KBM-7 (cell line): ENCODE results near the gene POLN.

Experiments used
- DNase-seq: peaks from one replicate; pipeline ENCODE4 v3.0.0-alpha.2; 2015
- in situ Hi-C: fragments of 300-500 bp; cut with MboI; formaldehyde crosslinking; loops from 2 replicates; pipeline ENCODE4 v1.14.3; 2020; ENCODE audit warnings: low sequenced_read_pairs, low pct_unique_long_range_greater_than_20kb, mixed read lengths

The POLN gene

DNA sequence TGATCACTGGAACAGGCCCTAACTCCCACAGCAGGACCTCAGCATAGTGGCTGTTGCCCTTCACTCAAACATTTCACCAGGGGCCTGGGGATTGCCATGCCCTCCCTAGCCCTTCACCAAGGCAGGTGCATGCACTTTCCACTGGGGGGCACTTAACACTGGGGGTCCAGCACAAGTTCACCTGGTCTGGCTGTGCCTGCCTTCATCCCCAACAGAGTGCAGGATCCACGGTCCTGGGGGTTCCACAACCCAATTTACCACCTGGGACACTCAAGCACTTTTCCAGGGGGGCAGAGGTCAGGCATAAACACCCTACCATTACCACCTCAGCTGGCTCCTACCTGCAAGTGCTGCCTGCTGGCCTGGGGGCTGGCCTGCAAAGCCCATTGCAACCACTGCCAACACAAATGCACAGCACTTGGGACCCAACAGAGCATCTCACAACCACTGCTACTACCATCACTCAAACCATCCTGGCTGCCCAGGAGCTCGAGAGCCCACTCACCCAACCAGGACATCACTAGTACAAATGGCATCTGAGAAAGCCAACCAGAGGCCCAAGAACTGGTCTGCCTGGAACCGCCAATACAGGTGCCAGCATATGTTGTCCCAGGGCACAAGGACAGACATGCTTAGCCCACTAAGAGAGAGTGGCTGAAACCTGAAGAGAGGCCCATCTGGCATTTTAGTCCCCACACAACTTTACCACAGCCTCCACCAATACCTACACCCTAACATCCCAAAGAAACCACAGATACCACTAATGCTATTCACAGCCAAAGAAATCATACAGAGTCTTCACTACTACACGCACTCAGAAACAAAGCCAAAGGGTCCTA lies 139.7 kb downstream of the POLN start:
- DNase-seq = no peak
- in situ Hi-C loops = no loop called here

- in situ Hi-C loops = no loop called here
- no peak for DNase-seq
These were observed 140.4 kb downstream of the POLN start for GRCh38 chr4:2101346-2102044.

DNA sequence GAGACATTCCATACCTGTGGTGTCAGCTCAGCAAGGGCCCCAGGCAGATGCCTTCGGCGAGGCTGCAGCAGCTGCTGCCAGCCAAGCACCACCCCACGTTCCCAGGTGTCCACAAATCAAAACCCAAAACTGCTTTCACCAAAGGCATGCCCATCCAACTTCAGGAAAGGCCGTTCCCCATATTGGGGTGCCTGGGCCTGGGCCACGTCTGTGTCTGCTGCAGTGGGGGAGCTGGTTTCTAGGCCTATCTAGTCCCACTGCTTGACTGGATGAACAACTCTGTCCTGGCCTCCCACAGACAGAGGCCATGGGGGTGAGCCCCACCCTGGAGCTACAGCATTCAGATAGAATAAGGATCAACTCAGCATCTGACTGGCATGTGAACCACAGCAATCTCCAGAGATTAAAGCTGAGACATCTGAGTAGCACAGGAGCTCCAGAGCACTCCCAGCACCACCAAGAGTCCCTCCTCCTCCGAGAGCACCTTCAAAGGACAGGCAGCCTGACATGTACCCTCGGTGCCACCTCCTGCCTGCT lies 145.8 kb downstream of the POLN start:
- in situ Hi-C loops = no loop called here
- no peak for DNase-seq

DNA sequence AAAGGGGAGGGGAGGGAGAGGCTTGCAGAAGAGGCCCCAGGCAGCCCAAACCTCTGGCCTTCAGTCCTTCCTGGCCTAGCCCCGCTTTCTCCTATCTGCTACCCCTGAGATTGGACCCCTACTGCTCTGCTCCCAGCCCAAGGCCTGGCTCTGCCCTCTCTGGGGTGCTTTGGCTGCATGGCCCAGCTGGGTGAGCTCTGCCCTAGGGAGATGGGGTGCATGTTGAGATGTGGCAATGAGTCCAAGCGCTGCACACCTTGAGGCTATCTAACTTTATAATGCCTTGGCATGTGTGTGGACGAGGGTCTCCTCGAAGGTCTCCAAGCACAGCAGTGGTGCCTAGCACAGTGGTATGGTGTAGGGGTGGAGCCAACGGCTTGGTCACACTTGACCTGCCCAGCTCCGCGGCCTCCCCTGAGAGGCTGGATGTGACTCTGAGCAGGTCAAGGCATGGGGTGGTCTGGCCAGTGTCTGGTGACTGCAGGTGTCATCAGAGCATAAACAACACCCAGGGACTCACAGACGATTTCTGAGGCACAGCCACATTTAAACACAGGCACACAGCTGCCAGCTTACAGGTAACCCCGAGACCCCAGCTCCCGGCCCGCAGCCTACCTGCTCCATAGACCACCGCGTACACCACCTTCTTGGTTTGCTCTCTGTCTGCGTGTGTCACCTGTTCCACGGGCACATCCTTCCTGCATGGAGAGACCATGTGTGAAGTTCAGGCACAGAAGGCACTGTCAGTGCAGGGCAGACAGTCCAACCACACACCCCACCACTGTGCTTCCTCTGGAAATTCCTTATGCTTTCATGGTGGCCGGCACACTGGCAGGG lies 146.5 kb downstream of the POLN start:
- no peak for DNase-seq
- in situ Hi-C loops = no loop called here

DNA sequence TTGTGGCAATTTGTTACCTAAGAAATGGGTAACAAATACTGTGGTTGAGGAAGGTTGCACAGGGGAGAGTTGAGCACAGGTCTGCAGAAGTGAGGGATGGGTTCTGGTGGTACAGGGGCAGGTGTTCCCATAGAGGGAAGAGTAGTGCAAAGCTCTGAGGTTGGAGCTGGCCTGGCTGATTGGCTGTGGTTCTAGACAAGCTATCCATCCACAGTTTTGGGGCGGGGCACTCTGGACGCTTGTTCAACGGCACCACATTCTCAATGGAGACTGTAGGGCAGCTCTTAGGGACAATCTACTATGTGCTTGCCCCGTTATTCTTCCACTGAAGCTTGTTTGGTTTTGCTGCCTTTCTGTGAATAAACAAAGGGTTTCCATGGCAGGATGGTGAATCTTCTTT lies 147.4 kb downstream of the POLN start:
- in situ Hi-C loops = no loop called here
- no peak for DNase-seq

- DNase-seq = no peak
- in situ Hi-C loops = no loop called here
These were observed 148.7 kb downstream of the POLN start for GRCh38 chr4:2093265-2093664.

- DNase-seq = no peak
- in situ Hi-C loops = no loop called here
These were observed 149.3 kb downstream of the POLN start for GRCh38 chr4:2092669-2093053.

DNA sequence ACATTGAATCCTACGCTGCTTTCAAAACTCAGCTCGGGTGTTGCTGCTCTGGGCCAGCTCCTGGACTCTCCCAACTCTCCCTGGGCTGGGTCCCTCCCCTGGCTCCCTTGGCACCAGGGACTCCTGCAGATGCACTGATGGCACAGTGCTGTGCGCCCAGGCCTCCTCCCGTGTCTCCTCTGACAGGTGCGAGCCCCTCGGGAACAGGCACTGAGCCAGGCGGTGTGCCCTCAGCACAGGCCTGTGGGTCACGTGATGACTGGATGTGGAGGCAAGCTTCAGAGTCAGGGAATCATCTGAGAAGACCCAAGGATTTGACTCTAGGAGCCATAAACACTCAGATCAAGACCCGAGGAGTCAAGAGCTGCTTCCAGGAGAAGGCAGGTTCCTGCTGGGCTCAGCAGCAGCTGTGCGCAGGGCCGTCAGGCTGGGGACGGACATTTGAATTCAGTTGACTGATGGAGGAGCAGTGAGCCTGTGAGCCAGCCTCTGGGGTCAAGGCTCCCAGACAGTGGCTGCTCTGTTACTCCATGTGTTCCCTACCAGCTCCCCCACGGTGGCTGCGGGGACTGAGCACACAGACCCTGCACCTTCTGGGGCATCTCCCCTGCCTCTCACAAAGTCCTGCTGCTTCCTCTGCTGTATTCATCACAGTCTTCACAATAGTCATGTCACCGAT lies 149.8 kb downstream of the POLN start:
- no peak for DNase-seq
- in situ Hi-C loops = no loop called here

DNA sequence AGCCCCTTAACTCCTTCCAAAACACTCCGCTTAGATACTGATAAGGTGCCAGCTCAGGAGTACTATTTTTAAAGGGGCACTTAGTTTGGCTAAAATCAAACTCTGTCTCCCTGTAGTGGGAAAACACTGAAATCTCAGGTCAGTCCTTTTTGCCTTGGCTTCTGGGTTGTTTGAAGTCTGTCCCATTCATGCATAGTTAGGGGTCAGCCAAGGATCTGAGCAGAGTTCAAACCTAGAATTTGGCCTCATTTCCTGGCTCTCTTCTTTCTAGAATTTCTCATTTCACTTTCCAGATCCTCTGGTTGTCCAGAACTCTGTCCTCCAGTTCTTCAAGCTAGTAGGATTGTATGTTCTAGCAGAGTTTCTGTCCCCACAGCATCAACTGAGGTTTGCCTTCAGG lies 151.3 kb downstream of the POLN start:
- no peak for DNase-seq
- in situ Hi-C loops = no loop called here

DNA sequence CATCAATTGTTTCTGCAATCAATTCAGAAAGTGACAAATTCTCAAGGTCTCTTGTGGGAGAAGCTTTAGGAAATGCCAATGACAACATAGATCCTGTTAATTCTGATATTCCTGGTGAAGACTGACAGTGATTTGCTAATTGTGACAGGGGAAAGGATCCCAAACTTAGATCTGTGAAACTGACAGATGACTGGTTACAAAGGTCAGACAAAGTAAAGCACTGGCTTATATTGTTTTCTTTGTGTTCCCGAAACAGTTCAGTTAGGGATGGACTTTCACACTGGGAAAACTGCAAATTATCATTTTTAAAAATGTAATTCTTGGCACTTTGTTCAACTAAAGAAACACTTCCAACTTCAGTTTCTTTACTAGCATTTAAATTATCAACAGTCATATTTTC lies 152.7 kb downstream of the POLN start:
- no peak for DNase-seq
- in situ Hi-C loops = no loop called here

GRCh38 chr4:2087170-2087569 lies 154.8 kb downstream of the POLN start:
- in situ Hi-C loops = no loop called here
- no peak for DNase-seq

DNA sequence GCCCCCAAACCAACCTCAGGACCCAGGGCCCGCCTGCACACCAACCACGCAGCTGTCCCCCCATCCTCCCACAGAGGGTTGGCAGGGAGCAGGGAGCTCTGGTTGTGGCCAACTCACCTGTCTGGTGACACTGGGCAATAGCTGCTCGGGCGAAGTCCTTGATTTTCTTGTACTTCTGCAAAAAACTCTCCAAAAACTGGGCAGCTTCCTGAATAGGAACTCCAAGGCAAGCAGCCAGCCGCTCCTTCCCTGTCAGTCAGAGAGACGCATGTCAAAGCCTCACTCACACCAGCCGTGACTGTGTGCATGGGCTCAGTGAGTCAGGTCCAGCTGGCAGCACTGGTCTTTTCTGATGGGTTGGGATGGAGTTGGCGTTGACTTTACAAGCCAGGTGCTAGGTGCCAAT lies 156.4 kb downstream of the POLN start:
- DNase-seq = no peak
- in situ Hi-C loops = no loop called here

GRCh38 chr4:2084316-2084715 lies 157.6 kb downstream of the POLN start:
- in situ Hi-C loops = no loop called here
- DNase-seq = no peak

GRCh38 chr4:2083826-2084160 lies 158.1 kb downstream of the POLN start:
- no peak for DNase-seq
- in situ Hi-C loops = no loop called here

DNA sequence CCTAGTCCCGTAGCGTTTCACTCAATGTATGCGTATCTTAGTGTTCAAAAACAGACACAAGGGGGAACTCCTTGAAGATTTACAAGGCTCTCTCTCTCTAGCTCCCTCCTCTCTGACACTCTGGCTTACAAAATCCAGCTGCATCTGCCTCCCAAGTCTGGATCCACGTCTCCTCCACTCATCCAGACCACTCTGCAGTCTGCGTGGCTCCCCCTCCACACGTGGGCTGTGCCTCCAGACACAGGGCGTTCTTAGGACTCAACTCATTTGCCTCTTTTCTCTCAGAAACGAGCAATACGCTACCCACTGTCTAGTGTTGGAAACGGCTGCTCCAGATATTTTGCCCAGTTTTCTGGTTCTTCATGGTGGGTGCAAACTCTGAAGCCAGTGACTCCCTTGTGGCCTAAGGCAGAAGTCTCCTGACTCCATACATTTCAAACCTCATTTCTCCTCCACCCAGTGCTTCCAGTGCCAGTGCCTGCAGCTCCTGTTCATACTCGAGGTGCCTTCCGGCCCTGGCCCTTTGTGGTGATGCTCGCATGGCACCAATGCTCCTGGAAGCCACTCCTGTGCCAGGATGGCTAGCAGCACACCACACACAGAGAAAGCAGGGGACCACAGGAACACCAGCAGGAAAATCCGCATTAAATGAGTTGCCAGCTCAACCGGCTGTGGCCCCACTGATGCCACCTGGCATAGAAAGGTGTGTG lies 158.7 kb downstream of the POLN start:
- in situ Hi-C loops = no loop called here
- DNase-seq = no peak

- in situ Hi-C loops = no loop called here
These were observed 159.3 kb downstream of the POLN start for GRCh38 chr4:2082627-2083026.

DNA sequence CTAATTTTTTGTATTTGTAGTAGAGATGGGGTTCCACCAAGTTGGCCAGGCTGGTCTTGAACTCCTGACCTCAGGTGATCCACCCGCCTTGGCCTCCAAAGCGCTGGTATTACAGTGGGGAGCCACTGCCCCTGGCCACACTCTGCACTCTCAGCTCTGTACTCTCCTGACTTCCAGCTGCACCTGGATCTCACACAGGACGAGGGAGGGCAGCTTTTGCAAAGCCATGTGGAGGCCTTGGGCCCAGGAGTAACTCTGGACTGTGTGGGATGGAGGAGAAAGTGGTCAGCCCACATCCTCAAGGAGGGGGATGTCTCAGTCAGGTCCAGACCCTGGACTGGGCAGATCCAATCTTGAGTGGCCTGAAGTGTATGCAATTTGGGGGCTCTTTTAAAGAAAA lies 159.8 kb downstream of the POLN start:
- in situ Hi-C loops = no loop called here
- no peak for DNase-seq

More at GRCh38 chr4:2082627-2083026, 159.3 kb downstream of the POLN start:
- DNase-seq = no peak

DNA sequence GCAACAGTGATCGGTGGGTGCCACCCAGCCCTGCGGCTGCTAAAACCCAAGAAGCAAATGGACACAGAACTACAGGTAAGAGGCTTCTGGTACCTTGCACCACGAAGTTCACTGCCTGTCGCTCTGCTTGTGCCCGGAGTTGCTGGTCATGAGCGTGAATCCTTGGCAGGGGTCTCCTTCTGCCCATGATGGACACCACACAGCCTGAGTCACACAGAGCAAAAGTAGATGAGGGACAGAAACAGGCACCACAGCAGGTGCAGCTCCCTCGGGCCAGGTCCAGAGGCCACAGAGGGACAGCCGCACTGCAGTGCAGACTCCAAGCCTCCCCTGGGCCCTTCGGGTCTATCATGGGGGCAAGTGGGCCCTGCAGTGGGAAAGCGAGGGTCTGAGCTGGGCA lies 160.4 kb downstream of the POLN start:
- DNase-seq = no peak

More for the DNA sequence above, 160.4 kb downstream of the POLN start:
- in situ Hi-C loops = no loop called here
